Measurements from ENCODE around the gene CHRNB4. TPM values are rescaled to one million over a fixed set of nuclear protein-coding genes. Genes with fewer than 3 reads are reported as not detected.

Gene CHRNB4, protein sequence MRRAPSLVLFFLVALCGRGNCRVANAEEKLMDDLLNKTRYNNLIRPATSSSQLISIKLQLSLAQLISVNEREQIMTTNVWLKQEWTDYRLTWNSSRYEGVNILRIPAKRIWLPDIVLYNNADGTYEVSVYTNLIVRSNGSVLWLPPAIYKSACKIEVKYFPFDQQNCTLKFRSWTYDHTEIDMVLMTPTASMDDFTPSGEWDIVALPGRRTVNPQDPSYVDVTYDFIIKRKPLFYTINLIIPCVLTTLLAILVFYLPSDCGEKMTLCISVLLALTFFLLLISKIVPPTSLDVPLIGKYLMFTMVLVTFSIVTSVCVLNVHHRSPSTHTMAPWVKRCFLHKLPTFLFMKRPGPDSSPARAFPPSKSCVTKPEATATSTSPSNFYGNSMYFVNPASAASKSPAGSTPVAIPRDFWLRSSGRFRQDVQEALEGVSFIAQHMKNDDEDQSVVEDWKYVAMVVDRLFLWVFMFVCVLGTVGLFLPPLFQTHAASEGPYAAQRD
- total RNA-seq: not detected in 2 replicates

GRCh38 chr15:78641102-78641748, at the start of gene CHRNB4:
Gene CHRNB4, minus strand, starts transcription at chr15:78641210. Its CDS starts 77 bp downstream, at chr15:78641133.

GRCh38 chr15:78620527-78621421, 20.2 kb downstream of the CHRNB4 start, which contains the start of gene CHRNA3:
Gene CHRNA3, minus strand, starts transcription at chr15:78620996. Its CDS starts 202 bp downstream, at chr15:78620794.

Other genes starting within 250 kb of the CHRNB4 start
- gene IREB2, start 203.0 kb downstream of the CHRNB4 start, total RNA-seq: 15.1 and 31.9 TPM in 2 replicates
- 2.9 and 3.9 TPM in 2 replicates for gene HYKK, start 133.6 kb downstream of the CHRNB4 start, total RNA-seq
- 200 and 355 TPM in 2 replicates for gene PSMA4, start 100.8 kb downstream of the CHRNB4 start, total RNA-seq
- gene CHRNA5, start 75.7 kb downstream of the CHRNB4 start, total RNA-seq: 0.56 and 2.3 TPM in 2 replicates
- gene CHRNA3, start 20.2 kb downstream of the CHRNB4 start, total RNA-seq: 0.28 TPM in 1 of 2 replicates, not detected in the other
- 12.8 and 18.6 TPM in 2 replicates for gene ADAMTS7, start 170.3 kb upstream of the CHRNB4 start, total RNA-seq
- 447 and 559 TPM in 2 replicates for gene MORF4L1, start 231.7 kb upstream of the CHRNB4 start, total RNA-seq

Data from regular cardiac myocyte (primary cell).